ENCODE data around the gene DLX4. TPM values are rescaled to one million over a fixed set of nuclear protein-coding genes. Genes with fewer than 3 reads are reported as not detected.
A peak's percentile ranks its signal among the peaks of the same experiment; 100 is the strongest.

DLX4 gene
- polyA plus RNA-seq, 1 donor from 2014 or later = not detected

DNA sequence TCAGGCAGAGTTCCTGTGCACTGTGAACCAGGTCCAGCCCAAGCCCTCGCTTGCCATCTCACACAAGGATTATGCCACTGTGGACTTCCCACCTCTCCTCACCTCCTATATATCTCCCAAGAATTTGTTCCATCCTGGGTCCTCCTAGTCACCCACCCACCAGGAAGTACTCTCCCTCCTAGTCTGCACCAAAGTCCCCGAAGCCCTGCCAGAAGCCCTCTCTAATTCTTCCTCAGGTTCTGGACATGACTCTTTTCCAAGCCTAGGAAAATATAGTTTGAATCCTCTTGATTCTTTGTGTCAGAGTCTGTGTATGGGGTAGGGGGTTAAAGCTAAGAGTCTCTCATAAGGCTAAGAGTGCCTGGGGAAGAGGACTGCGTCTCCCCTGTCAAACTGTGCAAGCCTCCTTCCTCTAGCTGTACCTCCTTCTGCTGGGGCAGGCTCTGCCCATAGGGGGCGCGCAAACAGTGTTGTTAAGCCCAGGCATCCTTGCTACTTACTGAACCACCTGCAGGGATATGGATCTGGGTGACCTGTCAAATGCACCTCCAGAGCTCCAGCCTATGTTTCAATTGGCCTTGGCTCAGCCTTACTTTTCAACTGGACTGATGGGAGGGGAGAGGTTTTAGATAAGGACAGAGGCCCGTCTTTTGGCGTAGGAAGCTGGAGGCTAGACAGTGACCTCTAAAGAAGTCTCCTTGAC is 16.6 kb upstream of the DLX4 start:
- no peak overlapping the region for H3K27ac ChIP-seq (ENCODE audit: low read length)
- H3K4me2 ChIP-seq (ENCODE audit: low read length) = no peak overlapping the region
- no peak overlapping the region for H3K9ac ChIP-seq (ENCODE audit: low read length)
- no peaks in the 10 kb centered on the region for H3K9me3 ChIP-seq (ENCODE audit: low read length)
- no peaks in the 10 kb centered on the region for H3K79me2 ChIP-seq (replicated peaks; ENCODE audit: insufficient read depth, low read length)
- H2AFZ ChIP-seq (ENCODE audit: low read depth, low read length) = no peak overlapping the region
- H3K9me2 ChIP-seq (ENCODE audit: insufficient read depth, low read length) = no peaks in the 10 kb centered on the region
- no peaks in the 10 kb centered on the region for H3K27me3 ChIP-seq (ENCODE audit: insufficient read depth, low read depth, low read length)
- TF ChIP-seq REST (IDR thresholded peaks at IDR 0.05; ENCODE audit: borderline replicate concordance) = no peak
- TF ChIP-seq, protein P1, sequence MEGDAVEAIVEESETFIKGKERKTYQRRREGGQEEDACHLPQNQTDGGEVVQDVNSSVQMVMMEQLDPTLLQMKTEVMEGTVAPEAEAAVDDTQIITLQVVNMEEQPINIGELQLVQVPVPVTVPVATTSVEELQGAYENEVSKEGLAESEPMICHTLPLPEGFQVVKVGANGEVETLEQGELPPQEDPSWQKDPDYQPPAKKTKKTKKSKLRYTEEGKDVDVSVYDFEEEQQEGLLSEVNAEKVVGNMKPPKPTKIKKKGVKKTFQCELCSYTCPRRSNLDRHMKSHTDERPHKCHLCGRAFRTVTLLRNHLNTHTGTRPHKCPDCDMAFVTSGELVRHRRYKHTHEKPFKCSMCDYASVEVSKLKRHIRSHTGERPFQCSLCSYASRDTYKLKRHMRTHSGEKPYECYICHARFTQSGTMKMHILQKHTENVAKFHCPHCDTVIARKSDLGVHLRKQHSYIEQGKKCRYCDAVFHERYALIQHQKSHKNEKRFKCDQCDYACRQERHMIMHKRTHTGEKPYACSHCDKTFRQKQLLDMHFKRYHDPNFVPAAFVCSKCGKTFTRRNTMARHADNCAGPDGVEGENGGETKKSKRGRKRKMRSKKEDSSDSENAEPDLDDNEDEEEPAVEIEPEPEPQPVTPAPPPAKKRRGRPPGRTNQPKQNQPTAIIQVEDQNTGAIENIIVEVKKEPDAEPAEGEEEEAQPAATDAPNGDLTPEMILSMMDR (IDR thresholded peaks at IDR 0.05; ENCODE audit: poor library complexity, severe bottlenecking) = peak; percentile 62
- H3K4me3 ChIP-seq (ENCODE audit: low read length) = no peak overlapping the region
- H4K20me1 ChIP-seq (ENCODE audit: insufficient read depth) = no peaks in the 10 kb centered on the region
- no peaks in the 10 kb centered on the region for H3K36me3 ChIP-seq (ENCODE audit: insufficient read depth, low read length)
- H3F3A ChIP-seq (ENCODE audit: insufficient read depth, low read length, poor library complexity, severe bottlenecking) = no peaks in the 10 kb centered on the region

- TF ChIP-seq POLR2AphosphoS5 (IDR thresholded peaks at IDR 0.05) (no peak), REST (IDR thresholded peaks at IDR 0.05; ENCODE audit: borderline replicate concordance) (no peak), RAD21 (conservative IDR thresholded peaks at IDR 0.05) (no peak), TAF1 (IDR thresholded peaks at IDR 0.05; ENCODE audit: low read depth) (no peak), EZH2 (IDR thresholded peaks at IDR 0.05; ENCODE audit: borderline replicate concordance, insufficient read depth, low read length, poor library complexity, severe bottlenecking) (no peak), EP300 (conservative IDR thresholded peaks at IDR 0.05; ENCODE audit: poor library complexity, severe bottlenecking) (no peak), SMC3 (conservative IDR thresholded peaks at IDR 0.05; ENCODE audit: poor library complexity) (no peak), MXI1 (conservative IDR thresholded peaks at IDR 0.05; ENCODE audit: poor library complexity, severe bottlenecking) (no peak)
- TF ChIP-seq, protein P1 (IDR thresholded peaks at IDR 0.05; ENCODE audit: poor library complexity, severe bottlenecking) = no peak
- H3K9ac ChIP-seq (ENCODE audit: low read length) = no peak overlapping the region
- no peaks in the 10 kb centered on the region for H3K27me3 ChIP-seq (ENCODE audit: insufficient read depth, low read depth, low read length)
- no peak overlapping the region for H3K4me3 ChIP-seq (ENCODE audit: low read length)
- no peaks in the 10 kb centered on the region for H3F3A ChIP-seq (ENCODE audit: insufficient read depth, low read length, poor library complexity, severe bottlenecking)
- H3K27ac ChIP-seq (ENCODE audit: low read length) = no peak overlapping the region
- H4K20me1 ChIP-seq (ENCODE audit: insufficient read depth) = no peaks in the 10 kb centered on the region
- no peaks in the 10 kb centered on the region for H3K9me2 ChIP-seq (ENCODE audit: insufficient read depth, low read length)
- H3K36me3 ChIP-seq (ENCODE audit: insufficient read depth, low read length) = no peaks in the 10 kb centered on the region
- no peaks in the 10 kb centered on the region for H3K79me2 ChIP-seq (replicated peaks; ENCODE audit: insufficient read depth, low read length)
- no peak overlapping the region for H3K4me2 ChIP-seq (ENCODE audit: low read length)
- no peaks in the 10 kb centered on the region for H3K9me3 ChIP-seq (ENCODE audit: low read length)
- no peak overlapping the region for H2AFZ ChIP-seq (ENCODE audit: low read depth, low read length)
These were observed 16.0 kb upstream of the DLX4 start for GRCh38 chr17:49952912-49953497.
